Measurements from ENCODE around the gene ATOX1.

Gene ATOX1

GRCh38 chr5:151717416-151717815 lies 41.0 kb downstream of the ATOX1 start:
- no peak overlapping the region for H2AFZ ChIP-seq (ENCODE audit: low read depth, low read length)
- H3K4me3 ChIP-seq (ENCODE audit: low read length), result no peak overlapping the region
- no peak overlapping the region for H3K27ac ChIP-seq (ENCODE audit: low read length)
- no peak for TF ChIP-seq EZH2phosphoT487 (IDR thresholded peaks at IDR 0.05; ENCODE audit: low read depth)
- TF ChIP-seq CTCF (IDR thresholded peaks at IDR 0.05; ENCODE audit: low read depth, low read length), result no peak
- no peaks in the 10 kb centered on the region for H3K36me3 ChIP-seq (replicated peaks; ENCODE audit: low read depth, low read length)
- peaks cover 35% of the 10 kb centered on the region for H3K4me1 ChIP-seq (ENCODE audit: low read length)
- H3K9ac ChIP-seq (ENCODE audit: low read length), result no peak overlapping the region
- no peaks in the 10 kb centered on the region for H3K27me3 ChIP-seq (ENCODE audit: low read depth, low read length)
- no peaks in the 10 kb centered on the region for H3K79me2 ChIP-seq (ENCODE audit: low read length)
- no peak overlapping the region for H3K4me2 ChIP-seq (ENCODE audit: low read length)
- H3K9me3 ChIP-seq (ENCODE audit: insufficient read depth, low read length), result no peaks in the 10 kb centered on the region
- no peaks in the 10 kb centered on the region for H4K20me1 ChIP-seq (ENCODE audit: insufficient read depth, low read length)

GRCh38 chr5:151709109-151709735 lies 49.2 kb downstream of the ATOX1 start:
- peaks cover 14% of the 10 kb centered on the region for H3K4me1 ChIP-seq (ENCODE audit: low read length)
- H3K4me2 ChIP-seq (ENCODE audit: low read length), result no peak overlapping the region
- H3K27ac ChIP-seq (ENCODE audit: low read length), result no peak overlapping the region
- TF ChIP-seq CTCF (IDR thresholded peaks at IDR 0.05; ENCODE audit: low read depth, low read length) (no peak), EZH2phosphoT487 (IDR thresholded peaks at IDR 0.05; ENCODE audit: low read depth) (no peak)
- H4K20me1 ChIP-seq (ENCODE audit: insufficient read depth, low read length), result no peaks in the 10 kb centered on the region
- no peak overlapping the region for H3K4me3 ChIP-seq (ENCODE audit: low read length)
- no peaks in the 10 kb centered on the region for H3K36me3 ChIP-seq (replicated peaks; ENCODE audit: low read depth, low read length)
- no peak overlapping the region for H3K9ac ChIP-seq (ENCODE audit: low read length)
- no peaks in the 10 kb centered on the region for H3K27me3 ChIP-seq (ENCODE audit: low read depth, low read length)
- no peaks in the 10 kb centered on the region for H3K9me3 ChIP-seq (ENCODE audit: insufficient read depth, low read length)
- no peaks in the 10 kb centered on the region for H3K79me2 ChIP-seq (ENCODE audit: low read length)
- no peak overlapping the region for H2AFZ ChIP-seq (ENCODE audit: low read depth, low read length)

- H3K4me2 ChIP-seq (ENCODE audit: low read length), result no peak overlapping the region
- no peaks in the 10 kb centered on the region for H4K20me1 ChIP-seq (ENCODE audit: insufficient read depth, low read length)
- TF ChIP-seq CTCF (IDR thresholded peaks at IDR 0.05; ENCODE audit: low read depth, low read length) (no peak), EZH2phosphoT487 (IDR thresholded peaks at IDR 0.05; ENCODE audit: low read depth) (no peak)
- no peak overlapping the region for H3K27ac ChIP-seq (ENCODE audit: low read length)
- no peaks in the 10 kb centered on the region for H3K27me3 ChIP-seq (ENCODE audit: low read depth, low read length)
- H3K36me3 ChIP-seq (replicated peaks; ENCODE audit: low read depth, low read length), result no peaks in the 10 kb centered on the region
- no peaks in the 10 kb centered on the region for H3K79me2 ChIP-seq (ENCODE audit: low read length)
- no peaks in the 10 kb centered on the region for H3K9me3 ChIP-seq (ENCODE audit: insufficient read depth, low read length)
- H2AFZ ChIP-seq (ENCODE audit: low read depth, low read length), result no peak overlapping the region
- H3K4me1 ChIP-seq (ENCODE audit: low read length), result peaks cover 25% of the 10 kb centered on the region
- H3K4me3 ChIP-seq (ENCODE audit: low read length), result no peak overlapping the region
- no peak overlapping the region for H3K9ac ChIP-seq (ENCODE audit: low read length)
Measured at GRCh38 chr5:151708126-151708525, 50.3 kb downstream of the ATOX1 start.

- no peak overlapping the region for H2AFZ ChIP-seq (ENCODE audit: low read depth, low read length)
- H3K9ac ChIP-seq (ENCODE audit: low read length), result no peak overlapping the region
- peaks cover 30% of the 10 kb centered on the region for H3K4me1 ChIP-seq (ENCODE audit: low read length)
- no peak for TF ChIP-seq CTCF (IDR thresholded peaks at IDR 0.05; ENCODE audit: low read depth, low read length)
- no peak for TF ChIP-seq EZH2phosphoT487 (IDR thresholded peaks at IDR 0.05; ENCODE audit: low read depth)
- H3K9me3 ChIP-seq (ENCODE audit: insufficient read depth, low read length), result no peaks in the 10 kb centered on the region
- H3K27me3 ChIP-seq (ENCODE audit: low read depth, low read length), result no peaks in the 10 kb centered on the region
- H3K4me2 ChIP-seq (ENCODE audit: low read length), result no peak overlapping the region
- H3K79me2 ChIP-seq (ENCODE audit: low read length), result no peaks in the 10 kb centered on the region
- no peak overlapping the region for H3K27ac ChIP-seq (ENCODE audit: low read length)
- H3K4me3 ChIP-seq (ENCODE audit: low read length), result no peak overlapping the region
- H3K36me3 ChIP-seq (replicated peaks; ENCODE audit: low read depth, low read length), result no peaks in the 10 kb centered on the region
- no peaks in the 10 kb centered on the region for H4K20me1 ChIP-seq (ENCODE audit: insufficient read depth, low read length)
Measured at GRCh38 chr5:151707567-151707966, 50.9 kb downstream of the ATOX1 start.

Measured in OCI-LY3 (cell line).